Naive thymus-derived CD4-positive, alpha-beta T cell (primary cell): Measurements from ENCODE around the gene P4HA2. TPM values are rescaled to one million over a fixed set of nuclear protein-coding genes. Genes with fewer than 3 reads are reported as not detected.
A peak's percentile ranks its signal among the peaks of the same experiment; 100 is the strongest.

ENCODE experiments used
- ATAC-seq: fragments of 150-1000 bp; cut with Tn5 transposase; 2 replicates; pipeline ENCODE4 v1.10.0; 2021; ENCODE audit warnings: mild to moderate bottlenecking, moderate library complexity
- CTCF ChIA-PET: fragments of 350-600 bp; sonication (Branson Sonifier 250); formaldehyde crosslinking; loops from one replicate; lab custom pipeline; 2021; ENCODE audit warnings: antibody characterized with exemption; lab: Charles Lee
- POLR2A ChIA-PET: fragments of 350-600 bp; sonication (Branson Sonifier 250); formaldehyde crosslinking; loops from one replicate; lab custom pipeline; 2021; ENCODE audit warnings: antibody characterized with exemption, inconsistent platforms; lab: Charles Lee
- DNase-seq, 9 donors: peaks; one replicate each; pipeline versions ENCODE4 v3.0.0 to v3.0.0-alpha.2; 2020 to 2022; ENCODE audit warnings: mixed read lengths in 1 of 9
- H3K27ac ChIP-seq: one replicate; pipeline ENCODE4 v1.7.0; 2013; ENCODE audit warnings: mild to moderate bottlenecking, low read depth, low read length, moderate library complexity
- H3K27me3 ChIP-seq, 2 donors: one replicate each; pipeline ENCODE4 v1.7.0; 2013; ENCODE audit warnings: low read length in 2 of 2, mild to moderate bottlenecking in 2 of 2, moderate library complexity in 2 of 2; ENCODE audit not compliant: control insufficient read depth in 2 of 2, insufficient read depth in 2 of 2
- H3K36me3 ChIP-seq, 3 experiments: 1 replicate in 2 of 3; 2 replicates in 1 of 3; pipeline ENCODE4 v1.7.0; 2013; ENCODE audit warnings: low read length in 3 of 3, mild to moderate bottlenecking in 3 of 3, moderate library complexity in 1 of 3; ENCODE audit not compliant: insufficient read depth in 3 of 3, control insufficient read depth in 2 of 3
- H3K4me1 ChIP-seq, 2 donors: one replicate each; pipeline ENCODE4 v1.7.0; 2013; ENCODE audit warnings: low read length in 2 of 2, mild to moderate bottlenecking in 2 of 2, moderate library complexity in 1 of 2; ENCODE audit not compliant: control insufficient read depth in 2 of 2, insufficient read depth in 2 of 2
- H3K4me3 ChIP-seq: 2 replicates; pipeline ENCODE4 v1.7.0; 2013; ENCODE audit warnings: mild to moderate bottlenecking, low read length
- H3K9me3 ChIP-seq, 3 experiments: 1 replicate in 2 of 3; 2 replicates in 1 of 3; pipeline ENCODE4 v1.7.0; 2013; ENCODE audit warnings: low read length in 3 of 3; ENCODE audit not compliant: control insufficient read depth in 2 of 3
- H3K27ac Mint-ChIP-seq, 9 donors: one replicate each; pipeline ENCODE4 v1.8.0; 2020 to 2022; ENCODE audit warnings: mixed read lengths in 9 of 9, mild to moderate bottlenecking in 8 of 9, moderate library complexity in 5 of 9, inconsistent platforms in 2 of 9
- H3K27me3 Mint-ChIP-seq, 5 donors: one replicate each; pipeline ENCODE4 v1.8.0; 2021 to 2022; ENCODE audit warnings: mixed read lengths in 5 of 5, mild to moderate bottlenecking in 1 of 5
- H3K36me3 Mint-ChIP-seq, 5 donors: one replicate each; pipeline ENCODE4 v1.8.0; 2020 to 2022; ENCODE audit warnings: mixed read lengths in 5 of 5, mild to moderate bottlenecking in 3 of 5, inconsistent platforms in 1 of 5
- H3K4me1 Mint-ChIP-seq, 7 donors: one replicate each; pipeline ENCODE4 v1.8.0; 2020 to 2022; ENCODE audit warnings: mixed read lengths in 7 of 7, mild to moderate bottlenecking in 3 of 7, inconsistent platforms in 1 of 7
- H3K4me3 Mint-ChIP-seq, 10 donors: one replicate each; pipeline ENCODE4 v1.8.0; 2020 to 2022; ENCODE audit warnings: mild to moderate bottlenecking in 10 of 10, mixed read lengths in 10 of 10, moderate library complexity in 6 of 10, inconsistent platforms in 2 of 10
- H3K9me3 Mint-ChIP-seq, 11 donors: one replicate each; pipeline ENCODE4 v1.8.0; 2020 to 2022; ENCODE audit warnings: mixed read lengths in 11 of 11, mild to moderate bottlenecking in 4 of 11, inconsistent platforms in 1 of 11, moderate library complexity in 1 of 11
- intact Hi-C, 2 donors: fragments of 100-400 bp; cut with micrococcal nuclease; formaldehyde crosslinking; loops; one replicate each; pipeline ENCODE4 v1.15.1; 2023
- polyA plus RNA-seq, 2 donors: library from polyadenylated mRNA; unstranded; fragments of 300-500 nt; fragmentation: Illumina TruSeq; gene quantifications; one replicate each; pipeline ENCODE4 v1.2.3, GENCODE V29; 2021
- total RNA-seq, 6 experiments: library from RNA in 5 of 6; stranded (reverse) in 5 of 6; gene quantifications; 1 replicate in 5 of 6; 2 replicates in 1 of 6; pipeline ENCODE4 v1.2.3 and lab custom pipeline; 2021 to 2026

P4HA2 gene
- total and polyA plus RNA-seq, 7 experiments from 2014 or later: 0.30 to 23.9 (median 0.99) TPM; not detected in 3

DNA sequence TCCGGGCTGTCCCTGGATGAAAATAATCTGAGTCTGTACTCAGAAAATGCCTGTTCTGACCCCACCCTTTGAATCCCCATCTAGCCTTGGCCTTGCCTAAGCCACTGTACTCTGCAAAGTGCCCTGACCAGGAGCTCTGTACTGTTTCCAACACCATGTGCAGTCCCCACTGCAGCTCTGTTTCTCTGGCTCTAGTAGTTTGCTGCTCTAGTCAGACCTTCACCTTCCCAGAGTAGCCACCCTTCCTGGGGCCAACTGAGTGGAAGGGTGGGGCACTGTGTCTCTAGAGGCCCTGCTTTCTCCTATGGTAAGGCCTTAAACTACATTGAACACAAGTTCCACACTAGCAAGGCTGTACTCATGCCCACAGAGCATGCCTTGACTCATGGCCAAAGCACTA is 31.9 kb downstream of the P4HA2 start:
- H3K27me3 ChIP-seq: no peaks in the 10 kb centered on the region
- H3K27me3 Mint-ChIP-seq: no peaks in the 10 kb centered on the region
- no peak for ATAC-seq
- H3K9me3 ChIP-seq: no peaks in the 10 kb centered on the region
- no peaks in the 10 kb centered on the region for H3K4me1 Mint-ChIP-seq
- ChIA-PET POLR2A (no interaction called here), CTCF (no interaction called here)
- H3K9me3 Mint-ChIP-seq: no peaks in the 10 kb centered on the region
- H3K36me3 Mint-ChIP-seq: peaks cover 0 to 20% (median 0%) of the 10 kb centered on the region in 5 donors
- peak in 1 of 9 donors; percentile 13 for DNase-seq
- no peak overlapping the region for H3K4me3 Mint-ChIP-seq
- no peaks in the 10 kb centered on the region for H3K4me1 ChIP-seq
- no peak overlapping the region for H3K27ac Mint-ChIP-seq
- intact Hi-C loops: no loop called here
- H3K4me3 ChIP-seq: no peak overlapping the region
- H3K27ac ChIP-seq: no peak overlapping the region
- no peaks in the 10 kb centered on the region for H3K36me3 ChIP-seq

DNA sequence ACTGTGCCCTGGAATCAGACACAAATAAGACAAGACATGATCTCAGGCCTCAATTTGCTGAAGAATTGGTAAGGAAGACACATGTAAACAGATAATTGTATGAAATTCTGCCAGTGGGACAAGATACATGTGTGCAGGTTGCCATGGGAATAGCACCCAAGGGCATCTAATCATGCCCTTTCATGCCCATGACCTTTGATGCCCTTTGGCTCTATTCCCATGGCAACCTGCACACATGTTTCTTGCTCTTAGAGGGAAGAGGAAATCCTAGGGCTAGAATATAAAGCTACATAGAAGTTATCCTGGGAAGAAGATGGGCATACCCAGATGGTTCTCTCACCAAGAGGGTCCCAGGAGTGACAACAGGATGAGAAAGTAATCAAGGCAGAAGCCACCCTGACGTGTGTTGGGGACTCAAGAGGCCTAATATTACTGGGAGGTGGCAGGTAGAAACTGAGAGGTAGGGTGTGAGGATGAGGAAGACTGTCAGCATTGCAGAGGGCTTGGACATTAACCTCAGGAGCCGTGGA is 34.4 kb downstream of the P4HA2 start:
- ChIA-PET CTCF (interaction anchor here (0.8 kb wide), 1 partner anchor 45 kb away, joined by 3 read pairs; no protein-coding TSS in a partner anchor), POLR2A (no interaction called here)
- H3K4me3 Mint-ChIP-seq: no peak overlapping the region
- Histone ChIP-seq H3K36me3 (no peaks in the 10 kb centered on the region), H3K4me3 (no peak overlapping the region), H3K27ac (no peak overlapping the region), H3K9me3 (no peaks in the 10 kb centered on the region), H3K27me3 (no peaks in the 10 kb centered on the region), H3K4me1 (no peaks in the 10 kb centered on the region)
- intact Hi-C loops: no loop called here
- H3K36me3 Mint-ChIP-seq: peaks cover 0 to 18% (median 0%) of the 10 kb centered on the region in 5 donors
- H3K27me3 Mint-ChIP-seq: peaks cover 0 to 6% (median 0%) of the 10 kb centered on the region in 5 donors
- ATAC-seq: no peak
- no peak for DNase-seq
- H3K27ac Mint-ChIP-seq: no peak overlapping the region
- H3K9me3 Mint-ChIP-seq: peaks cover 0 to 2% (median 0%) of the 10 kb centered on the region in 11 donors
- H3K4me1 Mint-ChIP-seq: peaks cover 0 to 4% (median 0%) of the 10 kb centered on the region in 7 donors

DNA sequence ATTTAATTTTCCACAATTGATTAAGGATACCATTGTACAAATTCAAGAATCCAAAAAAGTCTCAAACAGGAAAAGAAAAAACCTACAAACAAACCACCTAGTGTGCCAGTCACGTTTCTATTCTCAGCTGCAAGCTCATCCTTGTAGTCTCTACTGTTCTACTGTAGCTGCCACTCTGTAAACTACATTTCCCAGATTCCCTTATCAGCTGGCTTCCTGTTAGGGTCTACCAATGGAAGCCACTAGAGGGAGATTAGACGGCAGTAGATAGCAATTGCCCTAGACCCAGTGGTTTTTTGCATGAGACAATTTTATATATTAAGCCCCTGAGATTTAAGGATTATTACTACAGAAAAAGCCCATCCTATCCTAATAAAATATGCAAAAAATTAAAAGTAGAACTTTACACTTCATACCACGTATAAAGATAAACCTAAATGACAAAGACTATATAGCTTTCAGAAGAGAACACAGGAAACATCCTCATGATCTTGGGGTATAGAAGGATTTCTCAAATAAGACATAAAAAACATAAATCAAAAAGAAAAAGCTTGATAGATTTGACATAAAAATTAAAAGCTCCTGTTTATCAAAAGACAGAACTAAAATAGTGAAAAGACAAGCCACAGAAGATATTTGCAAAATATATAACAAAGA is 37.4 kb downstream of the P4HA2 start:
- Mint-ChIP-seq H3K36me3 (peaks cover 0 to 14% (median 0%) of the 10 kb centered on the region in 5 donors), H3K27me3 (peaks cover 0 to 19% (median 11%) of the 10 kb centered on the region in 5 donors), H3K4me3 (no peak overlapping the region), H3K4me1 (peaks cover 0 to 4% (median 0%) of the 10 kb centered on the region in 7 donors), H3K27ac (no peak overlapping the region), H3K9me3 (peaks cover 0 to 2% (median 0%) of the 10 kb centered on the region in 11 donors)
- H3K27me3 ChIP-seq: no peaks in the 10 kb centered on the region
- no peak overlapping the region for H3K27ac ChIP-seq
- H3K9me3 ChIP-seq: no peaks in the 10 kb centered on the region
- no peaks in the 10 kb centered on the region for H3K36me3 ChIP-seq
- no peak overlapping the region for H3K4me3 ChIP-seq
- intact Hi-C loops: loop anchor here in 1 of 2 donors (1.0 to 2.0 kb wide), 2 partner anchors 10 to 125 kb away; no protein-coding TSS in a partner anchor
- peak in 7 of 9 donors; percentile 18 to 64 (median 44) for DNase-seq
- ATAC-seq: peak; percentile 96
- ChIA-PET CTCF (no interaction called here), POLR2A (interaction anchor here (0.5 to 0.7 kb wide), 3 partner anchors 80 to 393 kb away, joined by 3 read pairs; no protein-coding TSS in a partner anchor)
- H3K4me1 ChIP-seq: no peaks in the 10 kb centered on the region

DNA sequence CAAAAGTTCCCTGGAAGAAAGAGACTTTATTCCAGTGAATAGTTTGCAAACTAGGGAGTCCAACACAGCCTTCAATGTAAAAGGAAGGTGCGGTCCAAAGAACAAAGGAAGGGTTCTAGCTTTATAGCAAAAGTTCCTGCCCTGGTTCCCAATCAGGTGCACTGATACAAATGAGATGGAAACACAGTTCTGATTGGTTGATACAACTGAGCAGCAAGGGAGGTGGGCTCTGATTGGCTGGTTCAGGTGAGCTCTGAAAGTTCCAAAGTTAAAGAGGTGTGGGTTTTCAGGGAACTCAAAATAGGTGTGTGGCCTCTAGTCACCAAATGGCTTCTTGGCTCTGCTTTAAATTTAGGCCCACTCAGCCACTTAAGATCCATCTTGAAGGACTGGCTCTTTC is 43.1 kb downstream of the P4HA2 start:
- H3K4me1 Mint-ChIP-seq: peaks cover 6 to 15% (median 8%) of the 10 kb centered on the region in 7 donors
- intact Hi-C loops: no loop called here
- peaks cover 0 to 4% (median 0%) of the 10 kb centered on the region in 11 donors for H3K9me3 Mint-ChIP-seq
- H3K27ac ChIP-seq: no peak overlapping the region
- H3K36me3 Mint-ChIP-seq: peaks cover 0 to 14% (median 0%) of the 10 kb centered on the region in 5 donors
- H3K4me1 ChIP-seq: no peaks in the 10 kb centered on the region
- DNase-seq (no peak), ATAC-seq (no peak)
- H3K27me3 Mint-ChIP-seq: peaks cover 0 to 21% (median 11%) of the 10 kb centered on the region in 5 donors
- ChIA-PET CTCF (no interaction called here), POLR2A (no interaction called here)
- no peaks in the 10 kb centered on the region for H3K27me3 ChIP-seq
- H3K36me3 ChIP-seq: no peaks in the 10 kb centered on the region
- H3K4me3 ChIP-seq: no peak overlapping the region
- H3K9me3 ChIP-seq: no peaks in the 10 kb centered on the region
- H3K4me3 Mint-ChIP-seq: no peak overlapping the region
- no peak overlapping the region for H3K27ac Mint-ChIP-seq

DNA sequence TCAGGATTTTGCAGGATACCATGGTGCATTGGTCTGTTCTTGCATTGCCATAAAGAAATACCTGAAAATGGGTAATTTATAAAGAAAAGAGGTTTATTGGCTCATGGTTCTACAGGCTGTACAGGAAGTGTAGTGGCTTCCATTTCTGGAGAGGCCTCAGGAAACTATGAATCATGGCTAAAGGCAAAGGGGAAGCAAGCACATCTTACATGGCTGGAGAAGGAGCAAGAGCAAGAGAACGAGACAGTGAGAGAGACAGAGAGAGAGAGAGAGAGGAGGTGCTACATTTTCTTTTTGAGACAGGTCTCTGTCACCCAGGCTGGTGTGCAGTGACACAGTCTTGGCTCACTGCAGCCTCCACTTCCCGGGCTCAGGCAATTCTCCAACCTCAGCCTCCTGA is 43.9 kb downstream of the P4HA2 start:
- Mint-ChIP-seq H3K27me3 (peaks cover 0 to 21% (median 9%) of the 10 kb centered on the region in 5 donors), H3K4me3 (no peak overlapping the region), H3K9me3 (peaks cover 0 to 4% (median 0%) of the 10 kb centered on the region in 11 donors), H3K36me3 (peaks cover 0 to 13% (median 0%) of the 10 kb centered on the region in 5 donors), H3K27ac (no peak overlapping the region), H3K4me1 (peaks cover 6 to 24% (median 8%) of the 10 kb centered on the region in 7 donors)
- ChIA-PET CTCF (no interaction called here), POLR2A (no interaction called here)
- H3K4me1 ChIP-seq: no peaks in the 10 kb centered on the region
- H3K9me3 ChIP-seq: no peaks in the 10 kb centered on the region
- H3K27me3 ChIP-seq: no peaks in the 10 kb centered on the region
- DNase-seq (no peak), ATAC-seq (no peak)
- H3K27ac ChIP-seq: no peak overlapping the region
- no peaks in the 10 kb centered on the region for H3K36me3 ChIP-seq
- H3K4me3 ChIP-seq: no peak overlapping the region
- intact Hi-C loops: no loop called here

DNA sequence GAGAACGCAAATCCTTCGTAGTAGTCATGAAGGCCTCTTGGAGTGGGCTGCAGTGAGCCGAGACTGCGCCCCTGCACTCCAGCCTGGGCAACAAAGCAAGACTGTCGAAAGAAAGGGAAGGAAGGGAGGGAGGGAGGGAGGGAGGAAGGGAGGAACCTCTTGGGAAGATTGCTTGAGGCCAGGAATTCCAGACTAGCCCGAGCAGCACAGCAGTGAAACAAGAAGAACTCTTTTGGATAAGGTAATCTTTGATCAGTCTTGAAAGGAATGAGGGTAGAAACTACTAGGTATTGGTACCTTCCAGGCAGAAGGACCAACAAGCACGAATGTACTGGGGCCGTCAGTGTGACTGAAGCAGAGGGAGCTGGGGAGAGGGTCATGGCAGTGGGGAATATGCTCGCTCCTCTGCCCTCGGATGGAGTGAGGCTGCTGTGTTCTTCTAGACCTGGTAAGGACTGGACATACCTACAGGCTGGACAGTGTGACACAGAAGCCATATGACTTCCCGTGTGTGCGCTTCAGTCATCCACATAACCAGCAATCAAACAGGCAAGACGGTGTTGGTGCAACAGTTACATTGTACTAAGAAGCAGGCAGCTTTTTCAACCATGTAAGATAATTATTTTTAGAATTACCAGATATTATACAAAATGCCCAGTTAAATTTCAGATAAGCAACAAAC is 45.2 kb downstream of the P4HA2 start:
- Histone ChIP-seq H3K9me3 (no peaks in the 10 kb centered on the region), H3K36me3 (no peaks in the 10 kb centered on the region), H3K4me1 (no peaks in the 10 kb centered on the region), H3K27ac (no peak overlapping the region), H3K4me3 (no peak overlapping the region), H3K27me3 (no peaks in the 10 kb centered on the region)
- POLR2A ChIA-PET: no interaction called here
- peaks cover 6 to 30% (median 8%) of the 10 kb centered on the region in 7 donors for H3K4me1 Mint-ChIP-seq
- ATAC-seq: no peak
- CTCF ChIA-PET: no interaction called here
- H3K36me3 Mint-ChIP-seq: peaks cover 0 to 12% (median 0%) of the 10 kb centered on the region in 5 donors
- intact Hi-C loops: no loop called here
- H3K9me3 Mint-ChIP-seq: peaks cover 0 to 4% (median 0%) of the 10 kb centered on the region in 11 donors
- H3K4me3 Mint-ChIP-seq: no peak overlapping the region
- DNase-seq: no peak
- peaks cover 0 to 21% (median 6%) of the 10 kb centered on the region in 5 donors for H3K27me3 Mint-ChIP-seq
- no peak overlapping the region for H3K27ac Mint-ChIP-seq
